Panc1 (cell line): ENCODE data around the gene CDH13. TPM values are rescaled to one million over a fixed set of nuclear protein-coding genes. Genes with fewer than 3 reads are reported as not detected.

Experiments used
- ATAC-seq: fragments of 200-7000 bp; cut with Tn5 transposase; 2 replicates; pipeline ENCODE4 v1.9.1; 2020; ENCODE audit warnings: mild to moderate bottlenecking, moderate library complexity
- BruUV-seq: library from RNA; stranded (reverse); fragments of 400-500 nt; replicated peaks from 2 replicates; lab custom pipeline; 2021; lab: Mats Ljungman, UMichigan
- CTCF ChIA-PET: fragments of 300-600 bp; sonication (Branson Sonifier 250); formaldehyde crosslinking; loops from one replicate; lab custom pipeline; 2022; ENCODE audit warnings: antibody characterized with exemption; lab: Charles Lee
- POLR2A ChIA-PET: fragments of 300-600 bp; sonication (Branson Sonifier 250); formaldehyde crosslinking; loops from one replicate; lab custom pipeline; 2022; ENCODE audit warnings: antibody characterized with exemption; lab: Charles Lee
- DNase-seq: peaks from one replicate; pipeline ENCODE4 v3.0.0-alpha.2; 2010; ENCODE audit warnings: low read depth, low spot score
- H3K27ac ChIP-seq: 2 replicates; pipeline ENCODE4 v1.5.1; 2011; ENCODE audit warnings: mild to moderate bottlenecking, low read length, inconsistent platforms
- H3K27me3 ChIP-seq: fragments of 200-500 bp; sonication (Bioruptor generic); 2 replicates; pipeline ENCODE4 v1.6.0; 2014; ENCODE audit warnings: low read length, inconsistent platforms; ENCODE audit not compliant: control insufficient read depth, insufficient read depth
- H3K36me3 ChIP-seq: fragments of 200-500 bp; sonication (Bioruptor generic); 2 replicates; pipeline ENCODE4 v1.5.1; 2014; ENCODE audit warnings: inconsistent platforms, mild to moderate bottlenecking, low read length, moderate library complexity; ENCODE audit not compliant: control insufficient read depth, insufficient read depth
- H3K4me1 ChIP-seq: 2 replicates; pipeline ENCODE4 v1.5.1; 2011; ENCODE audit warnings: inconsistent platforms, mild to moderate bottlenecking, low read length, moderate library complexity; ENCODE audit not compliant: control insufficient read depth, insufficient read depth
- H3K4me3 ChIP-seq, 2 experiments: 2 replicates each; pipeline ENCODE4 v1.5.1; 2011 to 2012; ENCODE audit warnings: low read depth in 2 of 2, low read length in 2 of 2, mild to moderate bottlenecking in 2 of 2, inconsistent platforms in 1 of 2, moderate library complexity in 1 of 2
- H3K9me3 ChIP-seq: fragments of 200-500 bp; sonication (Bioruptor generic); 2 replicates; pipeline ENCODE4 v1.5.1; 2014; ENCODE audit warnings: low read depth, mild to moderate bottlenecking, inconsistent platforms, low read length, moderate library complexity; ENCODE audit not compliant: control insufficient read depth, insufficient read depth
- POLR2AphosphoS5 ChIP-seq: IDR thresholded peaks from 2 replicates; pipeline ENCODE4 v1.6.1; 2012; ENCODE audit warnings: mild to moderate bottlenecking, low read depth, low read length, moderate library complexity
- SIN3A ChIP-seq: IDR thresholded peaks from 2 replicates; pipeline ENCODE4 v1.6.1; 2012; ENCODE audit warnings: low read depth, mild to moderate bottlenecking, low read length, moderate library complexity, borderline replicate concordance; ENCODE audit not compliant: insufficient read depth
- TCF7L2 ChIP-seq: IDR thresholded peaks from 2 replicates; pipeline ENCODE4 v1.6.1; 2011; ENCODE audit warnings: mild to moderate bottlenecking, low read depth, low read length, inconsistent platforms
- in situ Hi-C: cut with HindIII; loops from 2 replicates; pipeline ENCODE4 v1.10.0; 2016; ENCODE audit warnings: low sequenced_read_pairs, low pct_unique_long_range_greater_than_20kb
- intact Hi-C: fragments of 100-400 bp; cut with micrococcal nuclease; formaldehyde crosslinking; loops from one replicate; pipeline ENCODE4 v1.10.0; 2022; ENCODE audit not compliant: unreplicated experiment
- total RNA-seq: library from RNA; stranded (reverse); gene quantifications from one replicate; pipeline ENCODE4 v1.2.1, GENCODE V29; 2021; ENCODE audit not compliant: unreplicated experiment
- TF ChIP-seq, protein P1 (sequence below): fragments of 450-650 bp; IDR thresholded peaks from 2 replicates; pipeline ENCODE4 v1.5.1; 2017; ENCODE audit warnings: mild to moderate bottlenecking
- TF ChIP-seq, protein P2 (sequence below), 2 experiments: IDR thresholded peaks; 2 replicates each; pipeline ENCODE4 v1.6.1; 2011 to 2012; ENCODE audit warnings: low read depth in 2 of 2, control low read depth in 1 of 2, low read length in 1 of 2, mild to moderate bottlenecking in 1 of 2, moderate library complexity in 1 of 2; ENCODE audit not compliant: insufficient read depth in 1 of 2

Gene CDH13
- total RNA-seq, 1 experiment from 2014 or later: not detected

DNA sequence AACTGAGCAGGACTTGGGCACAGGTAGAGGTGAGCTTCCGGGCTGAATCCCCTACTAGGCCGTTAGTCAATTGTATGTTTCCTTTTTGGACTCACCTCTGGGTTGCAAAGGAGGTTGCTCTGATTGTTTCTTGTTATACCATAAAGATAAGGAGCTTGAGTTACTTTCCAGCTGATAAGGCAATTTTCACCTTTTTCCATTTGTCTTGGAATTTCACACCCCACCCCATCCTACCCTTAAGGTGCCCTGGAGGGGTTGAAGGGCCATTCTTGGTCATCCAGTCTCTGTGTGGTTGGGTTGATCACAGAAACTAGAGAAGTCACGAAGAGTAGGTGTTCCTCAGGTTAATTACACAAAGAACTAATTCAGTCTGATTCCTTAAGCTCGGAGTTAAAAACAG is 162.2 kb downstream of the CDH13 start:
- DNase-seq: no peak
- Histone ChIP-seq H3K27me3 (no peaks in the 10 kb centered on the region), H3K4me1 (no peaks in the 10 kb centered on the region), H3K4me3 (no peak overlapping the region), H3K9me3 (no peaks in the 10 kb centered on the region), H3K27ac (no peak overlapping the region), H3K36me3 (no peaks in the 10 kb centered on the region)
- ChIA-PET POLR2A (no interaction called here), CTCF (no interaction called here)
- no TSS peak for BruUV-seq
- in situ Hi-C loops: no loop called here
- no peak for ATAC-seq
- intact Hi-C loops: no loop called here
- no peak for TF ChIP-seq POLR2AphosphoS5
- TF ChIP-seq, protein P1, sequence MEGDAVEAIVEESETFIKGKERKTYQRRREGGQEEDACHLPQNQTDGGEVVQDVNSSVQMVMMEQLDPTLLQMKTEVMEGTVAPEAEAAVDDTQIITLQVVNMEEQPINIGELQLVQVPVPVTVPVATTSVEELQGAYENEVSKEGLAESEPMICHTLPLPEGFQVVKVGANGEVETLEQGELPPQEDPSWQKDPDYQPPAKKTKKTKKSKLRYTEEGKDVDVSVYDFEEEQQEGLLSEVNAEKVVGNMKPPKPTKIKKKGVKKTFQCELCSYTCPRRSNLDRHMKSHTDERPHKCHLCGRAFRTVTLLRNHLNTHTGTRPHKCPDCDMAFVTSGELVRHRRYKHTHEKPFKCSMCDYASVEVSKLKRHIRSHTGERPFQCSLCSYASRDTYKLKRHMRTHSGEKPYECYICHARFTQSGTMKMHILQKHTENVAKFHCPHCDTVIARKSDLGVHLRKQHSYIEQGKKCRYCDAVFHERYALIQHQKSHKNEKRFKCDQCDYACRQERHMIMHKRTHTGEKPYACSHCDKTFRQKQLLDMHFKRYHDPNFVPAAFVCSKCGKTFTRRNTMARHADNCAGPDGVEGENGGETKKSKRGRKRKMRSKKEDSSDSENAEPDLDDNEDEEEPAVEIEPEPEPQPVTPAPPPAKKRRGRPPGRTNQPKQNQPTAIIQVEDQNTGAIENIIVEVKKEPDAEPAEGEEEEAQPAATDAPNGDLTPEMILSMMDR: no peak
- TF ChIP-seq SIN3A: no peak
- TF ChIP-seq, protein P2, sequence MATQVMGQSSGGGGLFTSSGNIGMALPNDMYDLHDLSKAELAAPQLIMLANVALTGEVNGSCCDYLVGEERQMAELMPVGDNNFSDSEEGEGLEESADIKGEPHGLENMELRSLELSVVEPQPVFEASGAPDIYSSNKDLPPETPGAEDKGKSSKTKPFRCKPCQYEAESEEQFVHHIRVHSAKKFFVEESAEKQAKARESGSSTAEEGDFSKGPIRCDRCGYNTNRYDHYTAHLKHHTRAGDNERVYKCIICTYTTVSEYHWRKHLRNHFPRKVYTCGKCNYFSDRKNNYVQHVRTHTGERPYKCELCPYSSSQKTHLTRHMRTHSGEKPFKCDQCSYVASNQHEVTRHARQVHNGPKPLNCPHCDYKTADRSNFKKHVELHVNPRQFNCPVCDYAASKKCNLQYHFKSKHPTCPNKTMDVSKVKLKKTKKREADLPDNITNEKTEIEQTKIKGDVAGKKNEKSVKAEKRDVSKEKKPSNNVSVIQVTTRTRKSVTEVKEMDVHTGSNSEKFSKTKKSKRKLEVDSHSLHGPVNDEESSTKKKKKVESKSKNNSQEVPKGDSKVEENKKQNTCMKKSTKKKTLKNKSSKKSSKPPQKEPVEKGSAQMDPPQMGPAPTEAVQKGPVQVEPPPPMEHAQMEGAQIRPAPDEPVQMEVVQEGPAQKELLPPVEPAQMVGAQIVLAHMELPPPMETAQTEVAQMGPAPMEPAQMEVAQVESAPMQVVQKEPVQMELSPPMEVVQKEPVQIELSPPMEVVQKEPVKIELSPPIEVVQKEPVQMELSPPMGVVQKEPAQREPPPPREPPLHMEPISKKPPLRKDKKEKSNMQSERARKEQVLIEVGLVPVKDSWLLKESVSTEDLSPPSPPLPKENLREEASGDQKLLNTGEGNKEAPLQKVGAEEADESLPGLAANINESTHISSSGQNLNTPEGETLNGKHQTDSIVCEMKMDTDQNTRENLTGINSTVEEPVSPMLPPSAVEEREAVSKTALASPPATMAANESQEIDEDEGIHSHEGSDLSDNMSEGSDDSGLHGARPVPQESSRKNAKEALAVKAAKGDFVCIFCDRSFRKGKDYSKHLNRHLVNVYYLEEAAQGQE (IDR thresholded peaks at IDR 0.05; ENCODE audit: insufficient read depth in 1 of 2, low read depth in 2 of 2, low read length in 1 of 2): no peak
- TF ChIP-seq TCF7L2: no peak

DNA sequence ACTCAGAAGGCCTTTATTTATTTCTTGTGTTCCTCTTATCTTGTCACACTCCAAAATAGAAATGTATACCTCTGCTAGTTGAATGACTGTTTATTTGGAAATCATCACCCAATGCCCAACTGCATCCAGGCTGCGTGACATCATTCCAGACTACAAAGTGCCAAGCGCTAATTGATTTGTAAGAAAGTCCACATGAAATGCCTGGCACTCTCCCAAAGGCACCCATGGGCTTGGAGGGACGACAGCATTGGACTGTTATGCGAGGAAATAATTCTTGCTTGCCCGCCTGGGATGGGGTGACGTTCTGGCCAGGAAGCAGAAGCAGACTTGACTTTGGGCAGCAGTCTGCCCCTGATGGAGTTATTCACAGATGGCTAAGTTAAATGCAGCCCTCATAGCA is 165.9 kb downstream of the CDH13 start:
- Histone ChIP-seq H3K4me1 (no peaks in the 10 kb centered on the region), H3K36me3 (no peaks in the 10 kb centered on the region), H3K27me3 (no peaks in the 10 kb centered on the region), H3K27ac (no peak overlapping the region), H3K9me3 (no peaks in the 10 kb centered on the region), H3K4me3 (no peak overlapping the region)
- intact Hi-C loops (no loop called here), in situ Hi-C loops (no loop called here)
- no peak for ATAC-seq
- BruUV-seq: no TSS peak
- DNase-seq: no peak
- TF ChIP-seq, protein P2 (IDR thresholded peaks at IDR 0.05; ENCODE audit: insufficient read depth in 1 of 2, low read depth in 2 of 2, low read length in 1 of 2): no peak
- TF ChIP-seq SIN3A (no peak), TCF7L2 (no peak), POLR2AphosphoS5 (no peak)
- TF ChIP-seq, protein P1: no peak
- ChIA-PET CTCF (no interaction called here), POLR2A (no interaction called here)
